NCI-H128 (cell line): ENCODE results near the gene TCF4.
A peak's percentile ranks its signal among the peaks of the same experiment; 100 is the strongest.

Experiments
- DNase-seq: peaks from one replicate; lab custom pipeline; 2025; ENCODE audit not compliant: unreplicated experiment; lab: John Stamatoyannopoulos, UW

Gene TCF4

DNA sequence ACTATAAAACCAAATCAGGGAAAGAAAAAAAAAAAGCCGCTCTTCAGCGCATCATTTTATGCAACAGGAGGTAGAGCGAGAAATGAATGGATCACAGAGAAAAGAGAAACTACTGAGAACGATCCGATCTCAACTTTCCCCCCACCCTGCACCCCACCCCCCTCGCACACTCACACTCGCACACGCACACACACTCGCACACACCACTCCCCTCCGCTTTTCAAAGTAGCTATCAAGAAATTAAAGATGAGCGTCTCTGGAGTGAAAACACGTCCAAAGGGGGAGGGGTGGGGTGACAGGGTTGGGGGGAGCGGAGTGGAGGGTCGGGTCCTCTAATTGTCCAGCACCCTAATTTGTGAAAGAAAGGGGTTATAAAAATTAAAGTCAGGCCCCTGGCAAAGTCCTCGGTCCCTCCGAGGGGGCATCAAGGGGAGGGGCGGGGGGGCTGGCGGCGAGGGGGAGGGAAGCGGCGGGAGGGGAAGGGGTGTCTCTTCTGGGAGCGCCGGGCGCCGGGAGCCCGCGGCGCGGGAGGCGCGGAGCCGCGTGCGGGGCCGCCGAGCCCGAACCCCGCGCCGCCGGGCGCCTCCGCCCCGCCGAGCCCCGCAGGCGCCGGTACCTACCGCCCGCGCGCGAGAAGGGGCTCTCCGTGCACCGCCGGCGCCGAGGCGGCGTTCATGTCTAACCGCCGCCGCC is 428 bp downstream of the TCF4 start:
- no peak for DNase-seq

DNA sequence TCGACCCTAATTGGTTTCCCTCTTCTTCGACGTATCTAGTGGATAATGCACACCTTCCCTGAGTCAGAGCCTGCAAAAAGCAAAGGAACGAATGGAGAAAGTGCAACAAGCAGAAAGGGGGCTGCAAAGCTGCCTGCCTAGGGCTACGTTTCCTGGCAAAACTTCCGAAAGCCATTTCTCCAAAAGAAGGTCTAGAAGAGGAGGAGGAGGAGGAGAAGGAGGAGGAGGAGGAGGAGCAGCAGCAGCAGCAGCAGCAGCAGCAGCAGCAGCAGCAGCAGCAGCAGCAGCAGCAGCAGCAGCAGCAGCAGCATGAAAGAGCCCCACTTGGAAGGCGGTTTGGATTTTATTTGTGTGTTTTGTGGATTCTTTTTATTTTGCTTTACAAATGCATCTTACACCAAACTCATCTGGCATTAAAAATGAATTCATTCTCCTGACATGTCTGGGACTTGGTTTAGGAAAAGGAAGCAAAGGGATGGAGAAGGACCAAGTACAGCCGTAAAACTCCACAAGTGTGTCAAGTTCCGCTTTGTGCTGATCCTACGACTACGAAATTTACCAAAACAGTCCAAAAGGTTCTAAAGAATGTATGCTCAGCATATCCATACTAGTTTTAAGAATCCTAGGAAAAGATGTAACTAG is 2.0 kb downstream of the TCF4 start:
- no peak for DNase-seq

DNA sequence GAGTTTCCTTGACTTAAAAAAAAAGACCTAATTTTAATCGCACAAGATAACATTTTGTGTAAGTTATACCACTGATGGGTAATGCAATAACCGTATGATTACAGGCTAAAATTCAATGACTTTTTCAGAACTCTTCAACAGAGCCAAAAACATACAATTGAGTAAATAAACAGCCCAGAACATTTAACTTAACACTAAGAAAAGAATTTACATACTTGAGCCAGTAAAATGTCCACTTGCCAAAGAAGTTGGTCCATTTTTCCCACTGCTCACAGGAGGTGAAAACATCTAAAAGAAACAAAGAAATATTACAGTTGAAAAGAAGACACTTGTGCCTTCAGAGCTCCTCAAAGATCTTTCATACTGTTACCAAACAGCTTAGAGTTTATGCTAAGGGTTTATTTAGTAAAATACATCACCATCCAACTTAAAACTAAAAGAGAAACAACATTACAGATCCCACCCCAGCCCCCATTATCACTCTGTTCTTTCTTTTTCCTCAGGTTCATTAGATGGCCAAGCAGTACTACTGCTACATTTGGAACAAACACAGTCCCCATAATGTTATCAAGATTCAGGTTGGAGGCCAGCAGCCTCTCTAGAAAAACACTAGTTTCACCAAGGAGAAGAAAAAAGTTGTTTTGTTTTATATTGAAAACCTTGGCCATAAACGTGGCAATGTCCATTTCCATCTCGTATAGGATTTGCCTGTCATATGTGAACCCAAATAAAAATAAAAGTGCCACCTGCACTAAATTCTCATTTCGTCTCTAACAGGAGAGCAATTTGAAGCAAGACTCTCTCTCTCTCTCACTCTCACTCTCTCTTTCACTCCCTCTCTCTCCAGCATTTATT is 2.7 kb downstream of the TCF4 start:
- DNase-seq: no peak

DNA sequence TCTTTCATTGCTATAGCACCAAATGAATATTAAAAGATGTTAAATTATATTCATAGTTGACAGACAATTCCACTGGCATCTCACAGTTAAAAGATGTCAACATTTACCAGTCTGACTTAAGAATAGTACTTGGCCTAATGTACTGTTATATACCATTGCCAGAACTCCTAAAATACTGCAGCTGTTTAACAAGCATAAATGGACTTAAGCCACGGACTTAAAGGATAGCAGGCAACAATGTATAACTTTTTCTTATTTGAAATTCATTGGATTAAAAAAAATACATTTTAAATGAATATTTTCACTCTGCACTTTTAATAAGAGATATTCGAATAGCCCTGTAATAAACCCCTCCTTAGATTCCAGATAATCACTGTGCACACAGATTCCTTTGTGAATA is 3.8 kb downstream of the TCF4 start:
- no peak for DNase-seq

DNA sequence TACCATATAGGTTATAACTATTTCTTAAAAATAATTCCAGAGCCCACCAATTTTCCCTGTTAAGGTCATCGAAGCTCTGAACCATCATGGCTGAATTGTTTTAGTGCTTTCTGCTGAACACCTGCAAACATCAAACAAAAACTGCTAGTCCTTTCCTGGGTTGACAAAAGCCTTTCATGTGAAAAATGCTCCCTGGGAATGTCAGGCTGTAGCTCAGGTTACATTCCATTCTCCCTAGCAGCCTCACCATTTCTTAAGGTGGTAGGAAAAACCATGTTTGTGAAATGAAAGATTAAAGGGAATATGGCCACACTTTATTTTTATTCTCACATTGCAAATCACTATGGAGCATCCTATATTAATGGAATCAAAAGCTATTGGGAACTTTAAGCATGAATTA is 5.7 kb downstream of the TCF4 start:
- no peak for DNase-seq

DNA sequence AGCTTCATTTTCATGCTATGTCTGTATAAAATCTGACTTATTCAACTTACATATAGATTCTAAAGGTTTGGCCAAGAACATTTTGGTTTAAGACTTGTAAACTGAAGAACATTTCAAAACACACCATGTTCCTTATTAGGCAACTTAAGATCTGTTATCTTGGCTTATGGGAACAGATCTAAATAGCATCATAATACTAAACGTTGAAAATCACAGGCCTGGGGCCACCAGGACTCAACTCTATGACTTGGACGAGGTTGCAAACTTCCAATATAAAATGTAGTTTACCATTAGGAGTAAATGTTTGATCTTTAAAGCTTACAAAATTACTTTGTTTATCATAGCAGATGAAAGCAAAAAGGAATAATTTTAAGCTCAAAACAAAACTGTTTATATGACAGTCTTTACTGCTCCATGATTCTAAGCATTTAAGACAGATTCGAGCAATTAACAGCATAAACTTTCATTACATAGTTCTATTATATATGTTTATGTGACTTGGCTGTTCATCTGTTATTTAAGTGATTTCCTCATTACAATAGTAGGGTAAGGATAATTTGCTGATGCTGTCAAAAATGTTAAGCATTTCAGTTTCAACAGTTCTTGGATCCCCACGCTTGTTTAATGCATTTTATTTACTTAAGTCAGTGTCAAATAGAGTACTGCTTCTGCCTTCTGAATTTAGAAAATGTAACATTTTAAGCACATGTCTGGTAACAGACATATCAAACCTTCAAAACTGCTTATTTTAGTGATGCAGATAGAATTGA is 8.3 kb downstream of the TCF4 start:
- no peak for DNase-seq

DNA sequence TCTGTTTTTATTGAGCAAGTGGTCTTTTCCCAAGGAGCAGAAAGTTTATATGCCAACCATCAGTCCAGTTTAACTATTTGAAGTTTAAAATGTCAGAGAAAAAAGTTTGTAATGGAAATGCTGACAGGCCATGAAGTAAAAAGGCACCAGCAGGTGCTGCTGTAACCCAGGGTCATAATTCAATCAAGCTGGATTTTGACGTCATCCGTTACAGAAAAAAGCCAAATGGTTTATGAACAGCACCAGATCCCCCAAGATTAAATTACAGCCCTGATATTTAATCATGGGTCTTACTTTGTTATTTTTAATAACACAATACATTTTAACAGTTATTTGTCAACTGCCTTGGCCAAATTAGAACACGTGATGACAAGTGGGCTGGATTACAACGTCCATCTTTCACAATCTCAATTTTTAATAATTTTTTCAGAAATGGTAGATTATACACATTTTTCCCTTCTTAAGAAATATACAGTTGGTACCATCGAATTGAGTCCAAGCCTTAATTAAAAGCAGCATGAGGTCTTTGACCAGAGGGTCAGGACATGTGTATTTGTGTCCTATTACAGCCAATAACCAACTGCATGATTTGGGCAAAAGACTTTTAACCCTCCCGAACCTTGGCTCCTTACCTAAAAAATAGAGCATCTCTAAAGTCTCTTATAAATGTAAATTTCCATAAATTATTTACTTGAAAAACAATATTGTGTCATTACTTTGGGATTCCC is 10.0 kb downstream of the TCF4 start:
- no peak for DNase-seq

DNA sequence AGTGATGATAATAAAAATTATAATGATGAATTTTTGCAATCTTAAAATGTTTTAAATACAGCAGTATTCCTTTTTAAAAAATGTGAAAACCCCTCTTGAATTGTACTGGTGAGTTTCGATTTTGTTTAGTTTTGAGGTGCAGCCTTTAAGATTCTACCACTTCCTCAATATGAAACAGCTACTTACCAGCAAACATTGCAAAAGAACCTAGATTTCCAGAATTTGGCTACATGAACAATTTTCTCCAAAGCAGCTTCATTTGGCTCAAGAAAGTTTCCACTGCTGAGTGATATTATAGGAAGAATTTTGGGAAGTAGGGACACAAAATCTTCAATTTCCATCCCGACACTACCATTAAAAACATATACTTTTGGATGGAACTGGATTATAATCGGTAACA is 12.0 kb downstream of the TCF4 start:
- DNase-seq: no peak

DNA sequence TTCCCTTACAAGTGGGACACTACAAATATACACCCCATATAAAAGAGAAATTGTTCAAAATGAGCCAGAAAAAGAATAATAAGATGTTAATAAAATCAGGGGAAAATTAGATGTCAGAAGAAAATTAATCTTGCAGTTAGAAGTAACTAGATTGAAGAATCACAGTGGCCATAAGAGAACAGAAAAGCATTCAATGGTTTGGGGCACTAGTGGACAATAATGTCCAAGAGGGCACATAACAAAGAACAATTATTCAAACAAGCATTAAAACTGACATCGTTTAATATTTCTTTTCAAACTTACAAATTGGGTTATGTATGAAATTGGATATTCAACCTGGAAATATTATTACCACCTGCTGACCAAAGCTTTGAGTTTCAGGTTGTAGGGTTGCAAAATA is 12.9 kb downstream of the TCF4 start:
- no peak for DNase-seq

DNA sequence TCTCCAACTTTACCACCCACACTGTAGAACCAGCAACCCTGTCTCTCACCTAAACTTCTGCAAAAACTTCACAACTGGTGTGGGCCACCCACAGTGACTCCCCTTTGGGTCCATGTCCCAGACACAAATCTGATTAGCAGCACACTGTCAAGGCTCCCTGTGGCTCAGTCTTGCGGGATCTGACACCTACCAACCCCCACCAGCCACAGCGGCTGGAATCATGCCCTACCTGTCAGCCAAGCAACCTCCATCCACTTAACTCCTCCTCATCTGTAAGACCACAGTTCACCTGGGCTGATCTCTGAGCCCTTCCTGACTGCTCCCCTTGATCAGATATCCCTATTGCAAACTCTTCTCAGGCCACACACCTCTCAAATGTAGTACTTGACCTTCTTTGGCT is 14.6 kb downstream of the TCF4 start:
- no peak for DNase-seq

DNA sequence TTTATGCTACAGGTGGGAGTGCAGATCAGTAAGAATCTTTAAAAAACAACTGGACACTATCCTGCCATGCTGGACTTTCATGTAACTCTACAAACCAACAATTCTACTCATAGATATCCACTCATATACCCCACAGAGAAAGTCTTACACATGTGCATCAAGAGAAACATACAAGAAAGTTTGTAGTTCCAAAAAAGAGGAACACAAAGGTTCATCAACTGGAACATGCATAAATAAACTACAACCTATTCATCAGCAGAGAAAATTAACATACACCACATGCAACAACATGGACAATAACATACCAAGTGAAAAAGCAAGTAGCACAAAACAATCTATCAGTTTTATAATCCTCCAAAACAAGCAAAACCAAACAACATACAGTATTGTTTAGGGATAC is 17.0 kb downstream of the TCF4 start:
- DNase-seq: no peak

DNA sequence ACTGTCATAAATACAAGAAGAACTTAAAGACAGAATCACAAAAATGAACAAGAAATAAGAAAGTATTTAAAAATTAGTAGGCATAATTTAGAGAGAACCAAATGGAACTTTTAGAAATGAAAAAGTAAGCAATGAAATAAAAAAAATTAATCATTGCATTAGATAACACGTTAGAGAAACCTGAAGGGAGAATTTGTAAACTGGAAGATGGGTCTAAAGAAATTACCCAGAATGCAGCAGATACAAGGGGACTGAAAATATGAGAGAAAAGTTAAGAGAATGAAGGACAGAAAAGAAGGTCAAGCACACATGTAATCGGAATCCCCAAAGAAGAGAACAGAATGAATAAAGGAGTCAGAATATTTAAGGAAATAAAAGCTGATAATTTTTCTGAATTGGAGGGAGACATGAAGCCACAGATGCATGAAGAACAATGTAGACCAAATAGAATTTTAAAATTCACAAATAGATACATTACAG is 21.5 kb downstream of the TCF4 start:
- no peak for DNase-seq

DNA sequence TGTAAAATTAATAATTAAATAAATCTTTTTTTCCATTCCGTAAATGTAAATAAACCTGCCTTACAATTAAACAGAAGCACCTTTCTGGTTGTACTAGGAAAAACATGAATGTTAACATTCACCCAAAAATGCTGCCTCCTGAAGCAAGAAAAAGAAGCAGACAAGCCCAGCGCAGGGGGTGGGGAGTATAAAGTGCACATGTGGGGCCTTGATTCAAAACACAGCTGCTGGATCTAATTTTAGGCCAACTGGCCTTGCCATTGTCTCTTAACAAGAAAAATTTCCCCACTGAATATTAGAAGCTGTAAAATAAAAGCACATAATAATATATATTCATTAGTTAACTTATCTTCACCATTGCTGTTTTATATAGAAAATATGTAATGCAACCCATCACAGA is 28.3 kb downstream of the TCF4 start:
- no peak for DNase-seq

DNA sequence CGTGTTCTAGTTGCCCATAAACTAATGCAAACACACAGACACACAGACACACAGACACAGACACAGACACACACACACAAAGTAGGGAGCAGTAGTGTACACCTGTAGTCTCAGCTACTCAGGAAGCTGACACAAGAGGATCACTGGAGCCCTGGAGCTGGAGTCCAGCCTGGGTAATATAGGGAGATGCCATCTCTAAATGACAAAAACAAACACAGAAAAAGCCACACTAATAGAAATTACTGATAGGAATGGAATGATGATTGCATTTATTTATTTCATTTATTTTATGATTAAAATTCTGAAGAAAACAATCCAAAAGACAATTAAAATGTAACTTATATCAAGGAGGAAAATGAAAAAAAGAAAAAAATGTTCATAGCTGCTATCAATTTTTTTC is 30.8 kb downstream of the TCF4 start:
- no peak for DNase-seq

DNA sequence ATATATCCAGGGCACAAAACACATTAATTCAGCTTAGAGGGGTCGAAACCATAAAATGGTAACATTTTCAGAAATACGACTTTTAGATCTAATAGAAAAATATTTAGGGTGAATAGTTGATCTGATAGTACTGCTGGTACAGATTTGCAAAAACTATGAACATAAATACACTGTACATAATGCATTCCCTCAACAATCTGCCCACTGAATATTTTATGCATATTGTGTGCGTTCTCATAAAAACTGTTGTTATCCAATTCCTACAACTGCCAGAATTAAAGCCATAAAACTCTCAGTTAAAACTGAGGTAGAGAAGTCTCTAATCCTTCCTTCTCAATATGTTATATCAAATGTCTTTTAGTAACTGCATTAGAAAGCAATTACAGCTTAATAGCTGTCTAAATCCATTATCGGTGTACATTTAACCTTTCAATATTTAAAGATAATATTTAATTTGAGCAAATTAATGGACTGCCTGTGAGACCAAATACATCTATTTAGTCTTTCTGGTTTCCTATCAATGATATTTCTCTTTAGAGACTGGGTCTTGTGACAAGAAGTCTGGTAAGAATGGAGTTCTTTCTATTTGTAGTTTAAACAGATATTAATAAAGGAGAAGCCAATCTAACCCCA is 32.5 kb downstream of the TCF4 start:
- DNase-seq: no peak

DNA sequence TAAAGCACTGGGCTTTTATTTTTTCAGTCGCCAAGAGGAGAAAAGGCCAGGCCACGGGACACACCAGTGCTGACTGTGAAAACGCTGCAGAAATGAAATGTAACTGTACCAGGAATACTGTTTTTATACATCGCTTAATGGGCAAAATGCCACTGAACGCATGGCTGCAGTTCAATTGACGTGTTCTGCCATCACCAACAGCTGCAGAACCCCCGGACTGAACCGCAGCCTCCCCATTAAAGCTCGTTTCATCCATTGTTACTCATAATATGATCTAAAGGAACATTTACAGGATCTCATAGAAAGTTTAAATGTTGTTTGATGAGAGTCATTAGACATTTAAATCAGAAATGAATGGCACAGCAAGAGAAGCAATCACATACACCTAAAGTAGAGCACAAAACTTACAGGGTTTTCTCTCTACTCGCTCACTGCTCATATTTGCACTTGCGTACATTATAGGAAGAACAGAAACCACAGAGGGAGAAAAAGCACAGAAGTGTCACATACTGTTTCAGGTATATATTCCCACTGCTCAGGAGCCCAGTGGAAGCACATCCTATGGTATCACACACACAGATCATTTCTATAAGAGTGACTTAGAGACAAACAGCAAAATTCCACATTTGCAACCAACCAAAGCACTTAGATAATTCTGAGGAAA is 35.3 kb downstream of the TCF4 start:
- peak; percentile 82 for DNase-seq

DNA sequence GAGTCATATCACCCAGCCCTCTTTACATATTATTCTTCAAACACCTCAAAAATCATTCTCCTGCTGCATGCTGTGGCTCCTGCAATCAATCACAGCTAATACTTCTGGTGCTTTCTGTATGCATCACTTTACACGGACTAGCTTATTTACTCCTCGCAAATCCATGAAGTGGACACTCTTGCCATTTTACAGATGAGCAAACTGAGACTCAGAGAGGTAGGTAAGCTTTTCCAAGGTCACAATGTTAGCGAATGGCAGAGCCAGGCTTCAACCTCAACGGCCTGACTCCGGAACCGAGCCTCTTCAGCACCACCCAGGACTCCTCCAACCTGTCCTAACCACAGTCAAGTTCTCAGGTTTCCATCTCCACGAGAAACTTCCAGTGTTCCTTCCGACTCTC is 36.8 kb downstream of the TCF4 start:
- DNase-seq: no peak

DNA sequence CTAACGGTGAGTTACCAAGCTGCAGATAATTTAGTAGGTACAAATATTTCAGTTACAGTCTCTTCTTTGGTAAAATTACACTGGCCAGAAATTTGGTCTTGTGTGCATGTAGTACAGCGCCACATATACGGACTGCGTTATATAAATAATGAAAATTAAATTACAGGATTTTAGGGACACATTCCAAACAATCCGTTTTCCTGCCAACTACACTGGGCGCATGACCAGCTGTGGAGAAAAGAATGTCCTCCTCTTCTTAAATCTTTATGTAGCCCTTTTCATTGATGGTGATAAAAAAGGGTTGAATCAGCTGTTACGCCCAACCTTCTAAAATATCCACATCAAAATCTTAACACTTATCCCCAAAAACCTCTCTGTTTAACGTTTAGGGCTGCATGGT is 37.5 kb downstream of the TCF4 start:
- no peak for DNase-seq

DNA sequence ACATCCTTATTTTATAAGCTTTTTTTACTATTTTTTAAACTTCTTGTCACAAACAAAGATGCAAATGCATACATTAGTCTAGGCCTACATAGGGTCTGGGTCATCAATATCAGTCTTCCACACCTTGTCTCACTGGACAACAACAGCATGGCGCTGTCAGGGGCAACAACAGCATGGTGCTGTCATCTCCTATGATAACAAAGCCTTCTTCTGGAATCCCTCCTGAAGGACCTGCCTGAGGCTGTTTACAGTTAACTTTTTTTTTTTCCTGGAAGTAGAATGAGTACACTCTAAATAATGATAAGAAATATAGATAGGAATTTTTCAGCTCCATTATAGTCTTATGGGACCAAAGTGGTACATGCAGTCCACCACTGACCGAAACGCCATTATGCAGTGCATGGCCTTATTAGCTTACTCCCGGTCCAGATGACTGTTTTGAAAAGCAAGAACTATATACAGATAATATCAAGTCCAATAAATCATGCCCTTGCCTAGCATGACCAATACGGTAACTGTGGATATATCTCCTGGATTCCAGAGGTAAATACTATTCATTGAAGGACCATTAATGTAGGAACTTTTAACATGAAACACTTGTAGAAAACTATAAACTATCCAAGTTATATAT is 38.4 kb downstream of the TCF4 start:
- DNase-seq: no peak
